SU-DHL-6 (cell line): ENCODE results near the gene CCDC142.

Source experiments
- H2AFZ ChIP-seq: fragments of 200-600 bp; sonication (generic); 2 replicates; pipeline ENCODE4 v1.6.1; 2014; ENCODE audit warnings: low read depth, mild to moderate bottlenecking, moderate library complexity, mixed read lengths, antibody characterized with exemption, low read length; ENCODE audit not compliant: severe bottlenecking
- H3F3A ChIP-seq: fragments of 200-600 bp; shearing (Covaris generic); 2 replicates; pipeline ENCODE4 v1.6.0; 2016; ENCODE audit warnings: antibody characterized with exemption, mild to moderate bottlenecking; ENCODE audit not compliant: insufficient read depth
- H3K27ac ChIP-seq: fragments of 200-600 bp; sonication (generic); 2 replicates; pipeline ENCODE4 v1.5.1; 2016; ENCODE audit warnings: low read depth, mild to moderate bottlenecking, low read length, moderate library complexity, mixed read lengths
- H3K27me3 ChIP-seq: fragments of 200-600 bp; sonication (generic), shearing (Covaris generic); 2 replicates; pipeline ENCODE4 v1.6.0; 2014; ENCODE audit warnings: mild to moderate bottlenecking, low read length
- H3K36me3 ChIP-seq: fragments of 200-600 bp; sonication (generic); 2 replicates; pipeline ENCODE4 v1.6.1; 2014; ENCODE audit warnings: mild to moderate bottlenecking, low read length, mixed read lengths
- H3K4me2 ChIP-seq: fragments of 300-600, 200-600 bp; shearing (Covaris generic), sonication (generic); 2 replicates; pipeline ENCODE4 v1.6.0; 2014; ENCODE audit warnings: low read length, low read depth, mild to moderate bottlenecking; ENCODE audit not compliant: poor library complexity, severe bottlenecking
- H3K4me3 ChIP-seq: fragments of 200-600 bp; sonication (generic); 2 replicates; pipeline ENCODE4 v1.5.1; 2014; ENCODE audit warnings: antibody characterized with exemption, low read length, mild to moderate bottlenecking, mixed read lengths; ENCODE audit not compliant: insufficient read depth, poor library complexity, severe bottlenecking
- H3K79me2 ChIP-seq: fragments of 200-600 bp; sonication (generic); 2 replicates; pipeline ENCODE4 v1.6.1; 2014; ENCODE audit warnings: mild to moderate bottlenecking, low read length, moderate library complexity; ENCODE audit not compliant: insufficient read depth
- H3K9ac ChIP-seq: fragments of 200-600 bp; sonication (generic); 2 replicates; pipeline ENCODE4 v1.7.0; 2014; ENCODE audit warnings: mild to moderate bottlenecking, low read length
- H3K9me2 ChIP-seq: fragments of 200-600 bp; sonication (generic); replicated peaks from 2 replicates; pipeline ENCODE4 v1.6.1; 2014; ENCODE audit warnings: low read length; ENCODE audit not compliant: insufficient read depth
- H3K9me3 ChIP-seq: fragments of 200-600 bp; sonication (generic); 2 replicates; pipeline ENCODE4 v1.6.1; 2014; ENCODE audit warnings: low read length, mixed read lengths; ENCODE audit not compliant: insufficient read depth
- H4K20me1 ChIP-seq: fragments of 200-600 bp; sonication (generic); 2 replicates; pipeline ENCODE4 v1.6.1; 2014; ENCODE audit warnings: low read depth, mild to moderate bottlenecking, antibody characterized with exemption, low read length, moderate library complexity, mixed read lengths
- CTCF ChIP-seq: fragments of 200-600 bp; sonication (generic); IDR thresholded peaks from one replicate; pipeline ENCODE4 v1.5.1; 2017; ENCODE audit warnings: antibody characterized with exemption, mild to moderate bottlenecking, low read length, moderate library complexity; ENCODE audit not compliant: insufficient read depth, poor library complexity, severe bottlenecking
- EZH2phosphoT487 ChIP-seq: fragments of 200-600 bp; sonication (generic), shearing (Covaris generic); conservative IDR thresholded peaks from 2 replicates; pipeline ENCODE4 v1.6.1; 2018; ENCODE audit warnings: mild to moderate bottlenecking, antibody characterized with exemption, low read length, moderate library complexity, mixed read lengths

CCDC142 gene

GRCh38 chr2:74495440-74495839 is 12.6 kb upstream of the CCDC142 start:
- H2AFZ ChIP-seq = no peak overlapping the region
- H3K4me2 ChIP-seq = no peak overlapping the region
- no peaks in the 10 kb centered on the region for H3K27me3 ChIP-seq
- H3K79me2 ChIP-seq = no peaks in the 10 kb centered on the region
- no peak overlapping the region for H3K27ac ChIP-seq
- H3K4me3 ChIP-seq = no peak overlapping the region
- no peaks in the 10 kb centered on the region for H3K36me3 ChIP-seq
- H3F3A ChIP-seq = no peaks in the 10 kb centered on the region
- no peak for TF ChIP-seq CTCF
- TF ChIP-seq EZH2phosphoT487 = no peak
- H3K9me2 ChIP-seq = no peaks in the 10 kb centered on the region
- H3K9me3 ChIP-seq = no peaks in the 10 kb centered on the region
- H4K20me1 ChIP-seq = no peaks in the 10 kb centered on the region
- H3K9ac ChIP-seq = no peak overlapping the region

GRCh38 chr2:74493546-74493945 is 10.7 kb upstream of the CCDC142 start:
- Histone ChIP-seq H3K9me3 (no peaks in the 10 kb centered on the region), H3K36me3 (no peaks in the 10 kb centered on the region), H3K9ac (no peak overlapping the region), H3K27ac (no peak overlapping the region), H3K79me2 (no peaks in the 10 kb centered on the region), H3F3A (no peaks in the 10 kb centered on the region), H2AFZ (no peak overlapping the region), H3K9me2 (no peaks in the 10 kb centered on the region), H3K27me3 (no peaks in the 10 kb centered on the region), H3K4me3 (no peak overlapping the region), H4K20me1 (no peaks in the 10 kb centered on the region), H3K4me2 (no peak overlapping the region)
- TF ChIP-seq EZH2phosphoT487 = no peak
- TF ChIP-seq CTCF = no peak

GRCh38 chr2:74491648-74492544 is 9.1 kb upstream of the CCDC142 start:
- Histone ChIP-seq H3K27me3 (no peaks in the 10 kb centered on the region), H3K36me3 (no peaks in the 10 kb centered on the region), H3K4me2 (no peak overlapping the region), H3K27ac (no peak overlapping the region), H3K9ac (no peak overlapping the region), H3F3A (no peaks in the 10 kb centered on the region), H4K20me1 (no peaks in the 10 kb centered on the region), H3K4me3 (no peak overlapping the region), H3K79me2 (no peaks in the 10 kb centered on the region), H2AFZ (no peak overlapping the region), H3K9me2 (no peaks in the 10 kb centered on the region), H3K9me3 (no peaks in the 10 kb centered on the region)
- TF ChIP-seq EZH2phosphoT487 (no peak), CTCF (no peak)
